GM21360 (cell line): ENCODE measurements around the gene DLGAP1.
A peak's percentile ranks its signal among the peaks of the same experiment; 100 is the strongest.

Experiments
- ATAC-seq: cut with Tn5 transposase; IDR thresholded peaks from one replicate; pipeline ENCODE4 v1.9.1; 2021; ENCODE audit warnings: mild to moderate bottlenecking, moderate library complexity; ENCODE audit not compliant: unreplicated experiment

Gene DLGAP1

DNA sequence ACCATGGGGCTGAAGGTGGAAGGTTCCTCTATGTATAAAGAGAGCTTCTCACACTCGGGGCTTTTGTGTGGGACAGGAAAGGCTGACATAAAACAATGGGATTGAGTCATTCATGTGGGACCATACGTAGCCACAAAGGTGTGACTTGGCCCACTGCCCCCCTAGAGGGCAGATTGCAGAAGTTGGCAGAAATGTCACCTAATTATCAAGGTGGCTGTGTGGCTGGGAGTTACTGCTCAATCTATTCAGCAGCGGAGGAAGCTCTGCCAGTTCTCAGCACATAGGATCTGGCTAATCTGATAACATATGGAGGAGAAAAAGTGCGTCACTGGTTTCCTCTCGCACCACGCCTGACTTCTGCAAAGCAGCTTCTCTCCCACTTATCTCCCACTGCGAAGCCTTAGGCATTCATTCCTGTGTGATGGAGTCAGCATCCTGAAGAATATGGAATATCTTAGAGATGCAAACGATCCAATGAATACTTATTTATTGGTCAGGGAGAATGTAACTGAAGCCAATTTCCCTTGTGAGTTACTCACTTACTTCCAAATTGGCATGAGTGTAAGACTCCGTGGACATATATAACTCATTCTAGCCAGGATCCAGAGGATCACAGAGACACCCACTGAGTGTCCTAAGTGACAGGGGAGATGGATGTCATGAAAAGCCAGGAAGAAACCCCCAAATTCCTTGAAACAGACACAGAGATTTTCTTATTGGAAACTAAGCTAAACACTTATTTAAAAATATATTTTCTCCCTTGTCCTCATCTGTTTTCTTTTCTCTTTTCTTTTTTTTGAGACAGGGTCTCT is 660.4 kb downstream of the DLGAP1 start:
- ATAC-seq: no peak

DNA sequence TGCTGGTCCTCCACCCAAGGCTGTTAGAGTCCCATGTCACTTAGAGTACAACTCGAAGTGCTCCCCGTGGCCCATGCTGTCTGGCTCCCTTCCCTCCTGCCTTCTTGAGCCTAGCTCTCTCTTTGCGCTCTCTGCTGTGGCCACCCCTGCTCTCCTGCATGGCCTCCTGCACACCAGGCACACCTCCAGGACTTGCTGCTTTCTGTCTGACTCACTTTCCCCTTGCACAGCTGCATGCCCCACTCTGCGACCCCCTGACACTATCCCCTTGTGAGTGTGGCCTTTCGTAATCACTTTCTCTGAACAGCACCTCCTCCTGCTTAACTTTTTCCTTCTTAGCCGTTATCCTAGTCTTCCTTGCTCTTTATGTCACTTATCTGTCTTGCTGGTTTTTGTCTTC is 661.6 kb downstream of the DLGAP1 start:
- no peak for ATAC-seq

DNA sequence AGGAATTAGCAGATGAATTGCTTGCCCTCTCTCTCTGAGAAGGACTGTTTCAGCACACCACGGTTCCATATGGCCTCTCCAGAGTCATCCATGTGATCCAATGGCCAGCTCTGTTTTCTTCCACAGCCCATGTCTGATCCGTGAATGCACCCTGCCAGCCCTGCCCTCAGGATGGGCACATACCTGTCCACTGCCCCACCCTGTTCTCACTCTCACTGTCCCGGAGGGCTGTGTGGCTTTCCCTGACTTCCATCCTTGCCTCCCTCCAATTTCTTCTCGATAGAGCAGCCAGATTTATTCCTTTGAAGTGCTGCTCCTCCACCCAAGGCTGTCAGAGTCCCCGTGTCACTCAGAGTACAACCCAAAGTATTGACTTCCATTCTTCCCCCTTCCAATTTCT is 662.0 kb downstream of the DLGAP1 start:
- no peak for ATAC-seq

DNA sequence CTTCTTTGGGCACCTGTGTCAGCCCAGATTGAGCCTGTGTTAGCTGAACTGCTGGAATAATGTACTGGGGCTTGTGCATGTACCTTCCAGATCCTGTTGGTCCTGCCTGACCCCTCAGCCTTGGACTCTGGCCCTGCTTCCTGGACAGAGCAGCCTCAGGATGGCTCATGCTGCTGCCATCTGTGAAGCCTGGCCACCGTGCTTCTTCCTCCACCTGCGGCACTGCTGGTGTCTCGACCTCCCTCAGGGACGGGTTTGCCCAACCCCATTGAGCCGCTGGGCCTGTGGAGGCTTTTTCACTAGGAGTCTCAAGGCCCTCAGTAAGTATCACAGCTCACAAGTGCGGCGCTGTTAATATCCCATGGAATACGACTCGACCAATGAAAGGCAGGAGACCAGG is 662.4 kb downstream of the DLGAP1 start:
- ATAC-seq: no peak

DNA sequence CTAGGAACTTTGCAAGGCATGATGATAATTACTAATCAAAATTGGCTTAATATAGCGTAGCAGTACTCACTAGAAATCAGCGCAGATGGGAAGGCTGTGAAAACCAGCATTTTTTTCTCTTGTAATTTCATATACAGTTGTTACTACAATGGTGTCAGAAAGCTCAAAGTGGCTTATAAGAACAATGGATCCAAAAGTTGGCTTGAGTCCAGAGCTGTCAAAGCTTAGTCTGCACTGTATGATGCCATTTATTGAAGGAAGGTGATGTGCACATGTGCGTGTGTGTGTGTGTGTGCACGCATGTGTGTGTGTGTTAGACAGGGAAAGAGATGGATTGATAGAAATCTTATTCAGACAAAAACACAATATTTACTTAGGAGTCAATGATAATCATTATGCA is 663.9 kb downstream of the DLGAP1 start:
- ATAC-seq: no peak

DNA sequence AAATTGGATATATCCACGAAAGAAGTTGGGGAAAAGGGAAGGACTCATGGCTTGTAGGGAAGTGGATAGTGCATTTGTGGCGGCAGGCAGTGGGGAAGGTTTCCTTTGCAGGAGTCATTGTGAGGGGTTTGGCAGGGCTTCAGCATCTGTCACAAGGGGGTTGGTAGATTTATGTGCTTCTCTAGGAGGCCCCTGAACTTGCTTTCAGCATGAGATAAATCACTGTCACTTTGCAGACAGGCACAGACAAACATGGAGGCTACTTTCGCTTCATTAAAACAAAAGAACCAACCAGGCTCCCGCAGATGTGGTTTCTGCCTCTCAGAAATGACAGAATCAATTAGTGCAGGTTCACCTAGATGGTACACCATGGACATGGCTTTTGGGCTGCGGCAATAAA is 664.4 kb downstream of the DLGAP1 start:
- no peak for ATAC-seq

DNA sequence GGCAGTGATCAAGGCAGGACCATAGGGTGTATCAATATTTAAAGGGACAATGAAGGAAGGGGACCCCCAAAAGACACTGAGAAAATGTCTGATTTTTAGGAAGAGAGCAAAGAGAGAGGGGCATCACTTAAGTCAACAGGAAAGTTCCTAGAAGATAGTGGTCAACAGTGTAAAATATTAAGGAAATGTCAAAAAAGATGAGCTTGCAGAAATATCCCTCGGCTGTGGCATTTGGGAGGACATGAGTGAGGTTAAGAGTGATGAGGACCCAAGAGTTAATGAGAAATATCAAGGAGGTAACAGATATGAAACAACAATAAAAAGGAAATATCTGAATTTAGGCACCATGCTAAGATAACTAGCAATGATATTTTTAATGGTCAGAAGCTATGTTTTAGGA is 665.6 kb downstream of the DLGAP1 start:
- no peak for ATAC-seq

DNA sequence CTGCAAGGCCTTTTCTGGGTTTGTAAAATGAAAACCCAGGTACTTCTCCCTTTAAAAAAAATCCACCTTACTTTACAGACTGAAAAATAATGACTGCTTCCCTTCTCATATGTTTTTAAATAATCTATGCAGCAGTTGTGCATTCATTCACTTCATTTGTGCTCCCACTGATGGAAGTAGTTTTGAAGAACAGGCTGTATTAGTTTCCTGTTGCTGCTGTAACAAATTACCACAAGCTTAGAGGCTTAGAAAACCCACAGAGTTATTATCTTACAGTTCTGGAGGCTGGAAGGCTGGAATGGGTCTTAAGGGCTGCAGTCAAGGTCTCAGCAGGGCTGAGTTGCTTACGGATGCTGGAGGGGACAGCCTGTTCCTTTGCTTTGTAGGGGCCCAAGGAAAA is 670.2 kb downstream of the DLGAP1 start:
- ATAC-seq: no peak

DNA sequence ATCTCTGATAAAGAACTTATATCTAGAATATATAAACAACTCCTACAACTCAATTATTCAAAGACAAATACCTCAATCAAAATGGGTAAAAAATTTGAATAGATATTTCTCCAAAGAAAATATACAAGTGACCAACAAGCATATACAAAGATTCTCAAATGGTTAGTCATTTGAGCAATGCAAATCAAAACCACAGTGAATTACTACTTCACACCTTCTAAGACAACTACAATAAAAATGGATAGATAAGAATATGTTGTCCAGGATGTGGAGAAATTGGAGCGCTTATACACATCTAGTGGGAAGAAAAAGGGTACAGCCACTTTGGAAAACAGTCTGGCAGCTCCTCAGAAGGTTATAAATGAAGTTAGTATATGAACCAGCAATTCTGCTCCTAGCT is 672.2 kb downstream of the DLGAP1 start:
- no peak for ATAC-seq

DNA sequence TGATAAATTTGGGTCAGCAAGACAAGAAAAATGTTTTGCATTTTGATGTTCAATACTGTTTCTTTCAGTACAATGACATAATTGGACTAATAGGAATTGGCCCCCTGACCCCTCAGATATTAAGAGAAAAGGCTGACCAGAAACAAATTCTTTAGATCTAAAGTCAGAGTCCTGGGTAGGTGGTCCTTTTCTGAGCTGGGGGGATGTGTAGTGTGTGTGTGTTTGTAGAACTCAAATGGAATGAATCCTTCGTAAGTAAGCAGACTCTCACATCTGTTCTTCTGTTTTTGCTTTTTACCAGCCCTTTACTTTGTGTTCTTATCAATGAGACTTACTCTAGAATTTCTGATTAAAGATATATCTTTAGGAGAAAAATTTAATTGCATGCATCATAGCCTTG is 677.4 kb downstream of the DLGAP1 start:
- ATAC-seq: no peak

DNA sequence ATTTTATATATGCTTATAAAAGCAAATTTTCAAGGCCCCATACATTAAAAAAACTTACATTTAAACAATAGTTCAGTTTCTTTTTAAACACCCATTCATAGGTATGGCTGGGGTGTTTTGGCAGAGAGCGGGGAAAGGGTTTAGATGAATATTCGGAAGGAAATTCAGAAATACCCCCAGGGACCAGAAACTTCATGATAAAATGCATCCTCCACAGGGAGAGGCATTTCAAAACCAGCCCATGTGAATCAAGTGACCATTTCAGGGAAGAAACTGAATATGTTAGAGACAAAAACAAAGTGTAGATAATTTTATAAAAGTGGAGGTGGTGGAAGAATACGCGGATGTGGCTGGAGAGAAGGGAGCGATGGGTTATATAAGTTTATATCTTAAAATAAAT is 678.0 kb downstream of the DLGAP1 start:
- no peak for ATAC-seq

DNA sequence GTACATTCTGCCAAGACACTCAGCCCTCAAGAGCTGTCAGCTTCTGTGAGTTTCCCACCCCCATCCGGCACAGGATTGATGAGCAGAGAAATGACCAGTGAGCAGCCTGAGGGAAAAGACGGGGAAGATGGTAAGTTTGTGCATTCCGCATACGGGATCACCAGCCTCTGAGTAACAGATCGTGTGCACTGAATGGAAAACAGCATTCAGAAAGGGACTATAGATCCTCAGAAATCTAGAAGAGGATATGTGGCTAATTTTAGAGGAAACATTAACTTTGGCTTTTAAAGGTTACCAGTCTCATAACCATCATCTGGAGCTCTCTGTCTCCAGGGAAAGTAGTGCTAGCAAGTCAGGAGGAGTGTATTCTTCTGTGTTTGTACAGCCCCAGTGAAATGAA is 679.1 kb downstream of the DLGAP1 start:
- no peak for ATAC-seq

DNA sequence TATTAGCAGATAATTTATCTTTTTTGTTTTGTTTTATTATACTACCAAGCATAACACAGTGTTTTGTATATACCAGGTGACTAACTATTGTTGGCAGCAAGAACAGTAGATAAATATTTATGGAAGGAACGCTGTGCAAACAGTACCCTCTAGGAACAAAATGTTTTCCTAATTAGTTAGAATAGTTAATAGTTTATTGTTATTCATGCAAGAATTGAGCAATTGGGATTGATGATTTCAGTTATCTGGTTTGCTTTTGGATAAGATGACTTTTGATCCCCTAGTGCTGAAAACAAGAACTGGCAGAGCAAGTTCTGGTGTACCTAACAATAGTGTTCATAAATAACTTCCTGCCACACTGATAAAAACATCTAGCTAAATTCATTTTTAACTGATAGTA is 681.8 kb downstream of the DLGAP1 start:
- ATAC-seq: no peak

DNA sequence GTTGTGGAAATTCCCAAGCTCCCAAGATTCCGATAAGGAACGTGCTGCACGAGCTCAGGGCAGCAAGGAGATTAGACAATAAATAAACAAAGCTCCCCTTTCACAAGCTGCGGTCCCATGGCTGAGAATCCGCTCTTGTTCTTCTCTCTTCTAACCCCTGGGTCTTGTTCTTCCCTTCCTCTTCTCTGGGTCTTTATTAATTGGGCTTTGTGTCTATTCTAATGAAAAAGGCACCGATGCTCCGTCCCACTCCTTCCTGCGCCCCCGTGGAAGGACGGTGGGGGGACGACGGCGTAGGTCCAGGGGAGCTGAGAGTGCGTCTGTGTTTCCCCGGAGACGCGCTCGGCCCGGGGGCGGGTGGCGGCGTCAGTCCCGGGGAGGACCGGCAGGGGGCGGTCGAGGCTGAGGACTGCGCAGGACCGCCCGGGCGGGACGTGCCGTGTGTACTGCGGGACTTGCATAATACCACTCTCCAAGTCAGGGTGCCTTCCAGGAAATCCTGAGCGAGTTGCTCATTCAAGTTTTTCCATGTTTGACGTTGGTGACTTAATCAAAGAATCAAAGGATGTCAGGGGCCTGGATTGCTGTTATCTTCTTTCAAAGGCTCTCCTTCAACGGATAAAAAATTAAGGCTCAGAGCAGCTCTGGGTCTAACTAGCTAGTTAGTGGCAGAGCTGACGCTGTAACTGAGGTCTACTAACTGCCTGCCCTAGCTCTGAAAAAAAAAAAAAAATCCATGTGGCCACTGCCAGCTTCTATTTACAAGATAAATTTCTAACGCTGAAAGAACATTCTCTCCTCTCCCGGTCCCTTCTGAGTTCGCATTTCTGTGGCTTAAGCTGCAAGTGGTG is 683.8 kb downstream of the DLGAP1 start:
- ATAC-seq: peak; percentile 99

DNA sequence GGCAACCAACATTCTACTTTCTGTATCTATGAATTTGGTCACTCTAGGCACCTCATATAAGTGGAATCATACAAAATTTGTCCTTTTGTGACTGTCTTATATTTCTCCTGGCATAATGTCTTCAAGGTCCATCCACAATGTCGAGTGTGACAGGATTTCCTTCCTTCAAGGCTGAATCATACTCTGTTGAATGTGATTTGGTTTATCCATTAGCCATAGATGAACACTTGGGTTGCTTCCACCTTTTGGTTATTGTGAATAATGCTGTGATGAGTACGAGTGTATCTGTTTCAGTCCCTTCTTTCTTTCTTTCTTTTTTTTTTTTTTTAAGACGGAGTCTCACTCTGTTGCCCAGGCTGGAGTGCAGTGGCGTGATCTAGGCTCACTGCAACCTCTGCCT is 693.8 kb downstream of the DLGAP1 start:
- ATAC-seq: no peak

DNA sequence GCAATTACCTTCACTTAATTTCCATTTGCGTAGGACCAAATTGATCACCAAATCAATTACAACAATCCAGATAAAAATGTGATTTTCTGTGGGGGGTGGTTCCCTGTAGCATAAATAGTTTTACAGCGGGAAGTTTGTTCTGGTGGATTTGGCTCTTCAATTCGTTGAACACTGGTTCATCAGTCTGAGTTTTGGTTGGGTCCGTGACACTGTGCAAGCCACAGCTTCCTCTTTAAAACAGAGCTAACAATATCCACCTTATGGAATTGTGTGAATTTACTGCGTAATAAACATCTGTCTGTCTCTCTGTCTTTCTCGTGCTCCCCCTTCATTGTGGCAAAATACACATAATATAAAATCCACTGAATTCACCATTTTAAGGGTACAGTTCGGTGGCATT is 694.4 kb downstream of the DLGAP1 start:
- no peak for ATAC-seq

DNA sequence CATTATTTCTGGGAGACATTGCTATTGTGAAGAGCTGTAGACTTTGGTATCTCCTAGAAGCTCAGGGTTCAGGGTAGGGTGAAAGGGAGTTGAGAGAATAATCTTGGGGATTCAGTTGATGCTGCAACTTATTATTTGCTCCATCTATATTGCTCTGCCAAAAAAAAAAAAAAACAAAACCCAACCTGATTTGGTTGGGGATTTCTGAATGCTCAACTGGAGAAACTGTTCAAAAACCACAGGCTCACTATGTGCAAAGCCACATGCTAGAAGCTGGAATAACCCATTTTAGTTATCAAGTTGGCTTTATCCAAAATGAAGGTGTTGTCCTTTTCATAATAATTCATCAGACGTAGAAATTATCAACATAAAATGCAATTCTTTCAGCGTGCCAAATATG is 696.0 kb downstream of the DLGAP1 start:
- no peak for ATAC-seq

DNA sequence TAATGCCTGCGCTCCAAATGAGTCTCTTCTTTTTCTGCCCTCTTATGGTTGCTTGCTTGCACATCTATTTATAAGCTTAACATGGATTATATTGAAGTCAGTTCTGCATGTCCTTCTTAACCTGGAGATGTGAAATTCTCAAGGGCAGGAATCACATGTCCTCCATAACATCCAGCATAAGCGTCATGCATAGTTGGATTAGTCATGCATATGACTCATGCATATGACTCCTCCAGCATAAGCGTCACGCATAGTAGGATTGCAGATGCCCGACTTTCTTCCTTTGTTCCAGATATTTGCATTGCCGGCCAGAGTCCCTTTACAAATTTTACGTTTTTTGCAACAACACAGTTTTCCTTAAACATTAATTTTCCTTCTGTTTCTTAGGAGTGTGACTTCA is 696.6 kb downstream of the DLGAP1 start:
- ATAC-seq: no peak

DNA sequence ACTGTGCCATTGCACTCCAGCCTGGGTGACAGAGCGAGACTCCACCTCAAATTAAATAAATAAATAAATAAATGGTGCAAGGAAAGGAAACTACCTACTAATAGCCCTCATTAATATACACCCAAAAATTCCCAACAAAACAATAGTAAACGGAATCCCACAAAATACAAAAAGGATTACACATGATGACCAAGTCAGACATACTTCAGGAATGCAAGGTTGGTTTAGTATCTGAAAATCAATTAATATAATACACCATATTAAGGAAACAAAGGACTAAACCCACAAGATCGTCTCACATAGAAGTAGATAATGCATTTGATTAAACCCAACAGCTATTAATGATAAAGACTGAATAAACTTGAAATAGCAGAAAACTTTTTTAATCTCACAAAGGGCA is 697.7 kb downstream of the DLGAP1 start:
- no peak for ATAC-seq

DNA sequence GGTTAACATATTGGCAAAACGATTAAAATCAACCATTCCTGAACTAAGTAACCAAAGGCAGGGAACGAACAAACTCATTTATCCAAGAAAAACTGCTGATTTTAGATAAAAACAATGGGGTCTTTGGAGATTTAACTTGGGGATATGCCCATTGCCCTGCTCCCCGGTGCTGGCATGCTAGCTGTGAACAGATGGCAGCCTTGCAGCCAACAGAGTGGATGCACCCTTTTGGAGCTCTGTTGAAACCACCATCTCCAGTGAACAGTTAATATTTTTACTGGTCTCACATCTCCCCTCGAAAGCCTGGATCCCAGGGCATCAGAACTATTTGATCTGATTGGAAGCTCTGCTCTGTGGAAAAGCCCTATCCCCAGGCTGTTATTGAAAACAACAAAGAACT is 702.0 kb downstream of the DLGAP1 start:
- ATAC-seq: no peak

DNA sequence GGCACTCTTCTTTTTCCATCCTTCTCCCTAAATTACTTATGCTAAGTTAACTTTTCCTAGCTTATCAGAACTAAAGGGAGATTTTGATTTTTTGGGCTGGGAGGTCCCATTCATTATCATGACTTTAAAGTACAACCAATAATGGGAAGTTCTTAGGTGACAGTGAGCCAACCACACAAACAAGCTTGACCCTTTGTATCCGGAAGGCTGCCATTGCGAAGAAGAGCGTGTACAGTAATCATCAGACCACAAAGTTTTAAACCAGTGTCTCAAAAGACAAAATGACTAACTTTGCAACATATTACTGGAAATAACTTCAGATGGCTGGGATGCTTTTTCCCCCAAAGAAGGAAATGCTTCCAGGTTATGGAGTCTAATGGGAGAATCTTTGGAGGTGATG is 707.0 kb downstream of the DLGAP1 start:
- ATAC-seq: no peak
